Hippocampal formation (tissue), 2 donors: ENCODE measurements around the gene NFATC1.

Source experiments
- DNase-seq, 2 donors: peaks; one replicate each; lab custom pipeline; 2025; lab: John Stamatoyannopoulos, UW

The NFATC1 gene

GRCh38 chr18:79554945-79555645, 159.4 kb downstream of the NFATC1 start:
- no peak for DNase-seq

DNA sequence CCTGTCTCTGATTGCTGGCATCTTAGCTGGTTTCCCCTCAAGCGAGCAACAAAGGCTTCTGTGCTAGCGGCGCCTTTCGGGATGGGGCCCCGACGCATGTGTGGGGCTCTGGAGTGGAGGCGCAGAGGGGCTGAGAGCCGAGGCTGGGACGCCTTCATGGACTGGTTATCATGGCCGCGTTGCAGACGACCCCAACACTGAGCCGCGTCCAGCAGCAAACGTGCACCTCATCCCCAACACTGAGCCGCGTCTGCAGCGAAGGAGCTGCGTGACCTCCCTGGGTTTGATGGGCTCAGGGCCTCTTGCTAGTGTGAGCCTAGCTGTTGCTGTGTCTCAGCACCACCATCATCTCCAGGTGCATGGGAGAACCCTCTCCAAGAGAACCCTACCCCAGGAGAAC, 160.2 kb downstream of the NFATC1 start:
- DNase-seq = no peak

DNA sequence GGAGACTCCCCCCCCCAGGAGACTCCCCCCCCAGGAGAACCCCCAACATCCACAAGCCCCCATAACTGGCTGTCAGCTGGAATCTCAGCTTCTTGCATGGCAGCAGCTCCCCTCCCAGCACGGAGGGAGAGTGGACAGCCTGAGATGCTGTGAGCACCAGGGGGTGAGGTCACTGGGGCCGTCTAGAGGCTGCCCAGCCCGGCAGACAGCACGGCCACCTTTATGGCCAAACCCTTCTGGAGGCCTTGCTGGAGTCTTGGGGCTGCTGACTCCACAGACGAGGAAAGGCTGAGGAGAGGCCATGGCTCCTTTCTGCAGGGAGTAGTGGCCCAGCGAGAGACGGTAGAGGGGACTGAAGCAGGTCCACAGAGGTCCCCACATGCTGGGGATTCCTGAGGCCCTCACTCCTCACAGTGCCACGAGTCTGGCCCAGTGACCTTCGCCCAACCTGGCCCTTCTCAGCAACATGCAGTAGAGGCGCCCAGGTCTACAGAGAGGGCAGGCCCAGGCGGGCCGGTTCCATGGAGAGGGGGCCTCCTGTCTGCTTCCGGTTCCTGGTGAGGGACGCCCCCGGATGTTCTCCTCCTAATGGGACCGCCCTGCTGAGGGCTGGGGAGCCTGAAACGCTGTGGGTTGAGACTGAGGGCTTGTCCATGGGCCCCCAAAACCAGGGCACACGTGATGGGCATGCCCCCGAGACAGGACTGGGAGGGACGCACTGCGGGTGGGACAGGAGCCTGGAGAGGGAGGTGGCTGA, 161.3 kb downstream of the NFATC1 start:
- DNase-seq = no peak

- DNase-seq = no peak
Observed at GRCh38 chr18:79558196-79558932, 162.6 kb downstream of the NFATC1 start.

DNA sequence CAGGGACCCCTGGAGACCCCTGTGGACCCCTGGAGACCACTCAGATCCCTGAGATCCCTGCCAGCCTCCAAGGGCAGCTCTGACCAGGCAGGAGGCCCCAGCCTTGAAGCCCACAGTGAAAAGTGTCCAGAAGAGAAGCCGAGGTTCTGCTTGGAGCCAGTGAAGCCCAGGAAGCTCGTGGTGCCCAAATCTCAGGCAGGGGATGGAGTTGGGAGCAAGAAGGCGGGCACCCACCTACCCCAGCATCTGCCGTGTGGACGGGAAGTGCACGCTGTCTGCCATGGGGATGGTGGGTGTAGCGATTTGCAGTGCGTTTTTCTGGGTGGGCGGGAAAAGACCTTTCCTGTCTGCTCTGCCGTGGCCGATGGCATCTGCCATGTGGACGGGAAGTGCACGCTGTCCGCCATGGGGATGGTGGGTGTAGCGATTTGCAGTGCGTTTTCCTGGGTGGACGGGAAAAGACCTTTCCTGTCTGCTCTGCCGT, 163.2 kb downstream of the NFATC1 start:
- DNase-seq = no peak

GRCh38 chr18:79559436-79559835, 163.7 kb downstream of the NFATC1 start:
- DNase-seq = no peak

- DNase-seq = no peak
Observed at GRCh38 chr18:79560042-79560860, 164.5 kb downstream of the NFATC1 start.

GRCh38 chr18:79560861-79561210, 165.1 kb downstream of the NFATC1 start:
- no peak for DNase-seq

DNA sequence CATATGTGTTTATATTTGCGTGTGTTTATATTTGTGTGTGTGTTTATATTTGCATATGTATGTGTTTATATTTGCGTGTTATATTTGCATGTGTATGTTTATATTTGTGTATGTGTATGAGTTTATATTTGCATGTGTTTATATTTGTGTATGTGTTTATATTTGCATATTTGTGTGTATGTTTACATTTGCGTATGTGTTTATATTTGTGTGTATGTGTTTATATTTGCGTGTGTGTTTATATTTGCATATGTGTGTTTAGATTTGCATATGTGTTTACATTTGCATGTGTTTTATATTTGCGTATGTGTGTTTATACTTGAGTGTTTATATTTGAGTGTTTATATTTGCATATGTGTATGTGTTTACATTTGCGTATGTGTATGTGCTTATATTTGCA, 168.2 kb downstream of the NFATC1 start:
- DNase-seq = no peak

GRCh38 chr18:79564441-79564840, 168.7 kb downstream of the NFATC1 start:
- no peak for DNase-seq

DNA sequence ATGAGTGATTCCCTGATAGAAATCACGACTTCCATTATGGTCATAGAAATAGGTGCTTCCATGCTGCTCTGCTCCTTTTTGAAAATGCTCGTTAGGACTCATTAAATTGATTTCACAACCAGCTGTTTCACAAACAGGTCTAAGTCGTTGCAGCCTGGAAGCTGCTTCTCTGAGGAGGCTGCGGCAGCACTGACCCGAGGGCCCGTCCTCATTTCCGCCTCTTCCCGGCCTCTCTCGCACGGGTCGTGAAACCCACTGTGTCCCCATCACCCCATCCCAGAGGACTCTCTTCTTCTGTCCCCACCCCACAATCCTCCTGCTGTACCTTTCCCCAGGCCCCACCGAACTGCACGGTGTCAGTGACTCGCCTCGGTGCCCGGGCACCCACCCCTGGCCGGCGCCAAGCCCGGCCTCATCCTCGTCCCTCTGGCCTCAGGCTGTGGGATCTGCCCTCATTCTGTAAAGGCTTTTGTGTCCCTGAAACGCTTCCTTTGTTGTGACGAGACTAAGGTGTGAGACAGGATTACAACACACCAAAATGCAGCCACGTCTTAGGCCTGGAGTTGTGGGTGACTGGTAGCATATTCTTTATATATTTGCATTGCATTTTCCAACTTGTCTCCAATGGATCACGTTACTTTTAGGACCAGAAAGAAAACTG, 171.2 kb downstream of the NFATC1 start:
- no peak for DNase-seq

GRCh38 chr18:79567481-79568147, 171.9 kb downstream of the NFATC1 start:
- no peak for DNase-seq

DNA sequence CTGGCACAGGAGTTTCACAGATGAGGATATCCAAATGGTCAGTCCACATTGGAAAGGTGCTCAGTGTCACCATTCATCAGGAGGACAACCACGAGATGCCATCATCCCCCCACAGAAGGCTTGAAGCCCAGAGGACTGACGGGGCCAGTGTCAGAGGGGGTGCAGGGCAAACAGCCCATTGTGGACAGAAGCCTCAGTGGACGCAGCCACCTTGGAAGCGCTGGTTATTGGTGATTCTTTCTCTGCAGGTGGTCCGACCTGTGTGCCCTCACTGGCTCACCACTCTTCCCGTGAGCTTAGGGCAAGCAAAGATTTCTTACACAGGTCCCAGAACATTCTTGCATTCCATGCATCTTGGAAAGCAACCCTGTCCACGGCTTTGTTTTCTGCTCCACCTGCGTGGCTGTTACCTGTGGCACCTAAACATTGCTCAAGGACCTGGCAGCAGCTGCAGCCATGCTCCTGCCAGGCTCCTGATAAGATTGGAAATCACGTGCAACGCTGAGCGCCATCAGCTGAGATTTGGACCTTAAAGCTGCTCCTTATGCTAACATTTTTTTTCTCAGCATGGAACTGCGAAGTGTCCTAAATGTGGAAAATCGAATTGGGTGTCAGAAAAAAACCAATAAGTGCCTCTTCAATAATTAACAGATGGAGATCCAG, 172.9 kb downstream of the NFATC1 start:
- DNase-seq = no peak

DNA sequence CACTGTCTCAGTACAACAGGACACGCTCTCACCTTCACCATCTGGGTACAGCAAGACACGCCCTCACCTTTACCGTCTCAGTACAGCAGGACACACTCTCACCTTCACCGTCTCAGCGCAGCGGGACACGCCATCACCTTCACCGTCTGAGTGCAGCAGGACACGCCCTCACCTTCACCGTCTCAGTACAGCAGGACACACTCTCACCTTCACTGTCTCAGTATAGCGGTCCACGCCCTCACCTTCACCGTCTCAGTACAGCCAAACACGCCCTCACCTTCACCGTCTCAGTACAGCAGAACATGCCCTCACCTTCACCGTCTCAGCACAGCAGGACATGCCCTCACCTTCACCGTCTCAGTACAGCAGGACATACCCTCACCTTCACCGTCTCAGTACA, 174.0 kb downstream of the NFATC1 start:
- DNase-seq = no peak

- no peak for DNase-seq
Observed at GRCh38 chr18:79570266-79571201, 174.8 kb downstream of the NFATC1 start.

GRCh38 chr18:79571211-79572092, 175.7 kb downstream of the NFATC1 start:
- no peak for DNase-seq

DNA sequence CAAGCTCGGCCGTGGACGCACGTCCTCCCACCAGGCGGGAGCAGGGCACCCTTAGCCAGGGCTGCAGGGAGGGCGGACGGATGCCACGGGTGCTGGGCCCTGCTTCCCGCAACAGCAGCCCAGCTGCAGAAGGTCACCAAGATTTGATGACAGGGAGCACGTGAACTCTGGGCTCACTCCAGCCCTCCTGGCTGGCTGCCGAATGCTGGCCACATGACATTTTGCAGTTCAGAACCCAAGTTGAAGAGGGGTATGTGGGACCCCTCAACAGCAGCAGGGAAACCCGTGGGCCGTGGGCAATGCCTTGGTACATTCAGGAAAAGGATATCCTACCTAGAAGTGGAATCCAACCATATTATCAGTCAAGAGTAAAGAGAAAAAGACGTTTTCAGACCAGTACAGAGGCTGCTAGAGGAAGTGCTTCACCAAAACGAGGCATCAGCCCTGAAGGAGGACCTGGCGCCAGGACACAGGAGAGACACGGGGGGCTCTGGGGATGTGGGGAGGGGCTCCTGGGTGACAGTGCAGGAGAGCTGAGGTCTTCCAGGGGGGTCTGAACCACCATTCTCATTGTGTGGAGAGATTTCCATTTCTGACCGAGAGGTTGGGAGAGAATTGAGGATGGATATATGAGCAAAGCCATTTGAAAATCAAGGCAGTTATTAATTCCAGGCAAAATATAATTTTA, 176.5 kb downstream of the NFATC1 start:
- no peak for DNase-seq
